ENCODE results near the gene NOP14.
"Not testable (repeated sequence)": the region's sequence is repeated elsewhere in the genome, so short reads cannot be mapped to it uniquely, and the experiment has no call there.

NOP14 gene

DNA sequence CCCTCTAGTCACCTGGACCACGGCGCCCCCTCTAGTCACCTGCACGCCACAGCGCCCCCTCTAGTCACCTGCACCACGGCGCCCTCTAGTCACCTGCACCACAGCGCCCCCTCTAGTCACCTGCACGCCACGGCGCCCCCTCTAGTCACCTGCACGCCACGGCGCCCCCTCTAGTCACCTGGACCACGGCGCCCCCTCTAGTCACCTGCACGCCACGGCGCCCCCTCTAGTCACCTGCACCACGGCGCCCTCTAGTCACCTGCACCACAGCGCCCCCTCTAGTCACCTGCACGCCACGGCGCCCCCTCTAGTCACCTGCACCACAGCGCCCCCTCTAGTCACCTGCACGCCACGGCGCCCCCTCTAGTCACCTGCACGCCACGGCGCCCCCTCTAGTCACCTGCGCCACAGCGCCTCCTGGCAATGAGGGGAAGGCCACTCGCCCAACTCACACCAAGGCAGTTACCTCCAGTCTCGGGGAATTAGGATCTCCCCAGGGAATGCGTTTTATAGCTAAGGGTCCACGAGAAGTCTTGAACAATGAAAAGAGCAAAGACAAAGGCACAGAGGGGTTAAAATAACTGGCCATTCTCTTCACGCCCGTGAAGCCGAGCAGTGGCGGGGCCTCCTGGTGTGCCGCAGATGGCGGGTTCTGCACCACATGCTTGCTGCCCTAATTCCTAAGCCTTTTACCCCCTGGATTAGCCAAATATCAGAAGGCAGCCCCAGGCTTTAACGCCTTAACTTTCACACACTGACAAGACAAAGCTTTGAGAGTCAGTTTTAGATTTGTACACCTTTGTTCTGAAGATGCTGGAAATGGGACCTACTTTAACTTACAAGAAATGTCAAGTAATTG is 7.8 kb downstream of the NOP14 start:
- H3K4me3 ChIP-seq (ENCODE audit: low read depth in 1 of 2, low read length in 2 of 2); H3K27ac ChIP-seq (ENCODE audit: low read length); ATAC-seq (ENCODE audit: insufficient read depth, low read depth); DNase-seq; H3K9ac ChIP-seq (ENCODE audit: low read depth, low read length); H2AFZ ChIP-seq (ENCODE audit: low read depth, low read length); H3K9me3 ChIP-seq (ENCODE audit: insufficient read depth, low read length, severe bottlenecking); H3K27me3 ChIP-seq (ENCODE audit: insufficient read depth, low read length, poor library complexity); H3K4me1 ChIP-seq (ENCODE audit: insufficient read depth, low read length); H3K4me2 ChIP-seq (ENCODE audit: insufficient read depth, low read length): not testable (repeated sequence)
- H3K36me3 ChIP-seq (ENCODE audit: insufficient read depth, low read length) = peaks cover 83% of the 10 kb centered on the region
- H4K20me1 ChIP-seq (ENCODE audit: insufficient read depth, low read length) = peaks cover 64% of the 10 kb centered on the region
- peaks cover 44% of the 10 kb centered on the region for H3K79me2 ChIP-seq (ENCODE audit: insufficient read depth, low read length)
- TF ChIP-seq, protein P1, sequence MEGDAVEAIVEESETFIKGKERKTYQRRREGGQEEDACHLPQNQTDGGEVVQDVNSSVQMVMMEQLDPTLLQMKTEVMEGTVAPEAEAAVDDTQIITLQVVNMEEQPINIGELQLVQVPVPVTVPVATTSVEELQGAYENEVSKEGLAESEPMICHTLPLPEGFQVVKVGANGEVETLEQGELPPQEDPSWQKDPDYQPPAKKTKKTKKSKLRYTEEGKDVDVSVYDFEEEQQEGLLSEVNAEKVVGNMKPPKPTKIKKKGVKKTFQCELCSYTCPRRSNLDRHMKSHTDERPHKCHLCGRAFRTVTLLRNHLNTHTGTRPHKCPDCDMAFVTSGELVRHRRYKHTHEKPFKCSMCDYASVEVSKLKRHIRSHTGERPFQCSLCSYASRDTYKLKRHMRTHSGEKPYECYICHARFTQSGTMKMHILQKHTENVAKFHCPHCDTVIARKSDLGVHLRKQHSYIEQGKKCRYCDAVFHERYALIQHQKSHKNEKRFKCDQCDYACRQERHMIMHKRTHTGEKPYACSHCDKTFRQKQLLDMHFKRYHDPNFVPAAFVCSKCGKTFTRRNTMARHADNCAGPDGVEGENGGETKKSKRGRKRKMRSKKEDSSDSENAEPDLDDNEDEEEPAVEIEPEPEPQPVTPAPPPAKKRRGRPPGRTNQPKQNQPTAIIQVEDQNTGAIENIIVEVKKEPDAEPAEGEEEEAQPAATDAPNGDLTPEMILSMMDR (IDR thresholded peaks at IDR 0.05; ENCODE audit: borderline replicate concordance, extremely low read depth, low read length, poor library complexity, severe bottlenecking) = peak; percentile 46

DNA sequence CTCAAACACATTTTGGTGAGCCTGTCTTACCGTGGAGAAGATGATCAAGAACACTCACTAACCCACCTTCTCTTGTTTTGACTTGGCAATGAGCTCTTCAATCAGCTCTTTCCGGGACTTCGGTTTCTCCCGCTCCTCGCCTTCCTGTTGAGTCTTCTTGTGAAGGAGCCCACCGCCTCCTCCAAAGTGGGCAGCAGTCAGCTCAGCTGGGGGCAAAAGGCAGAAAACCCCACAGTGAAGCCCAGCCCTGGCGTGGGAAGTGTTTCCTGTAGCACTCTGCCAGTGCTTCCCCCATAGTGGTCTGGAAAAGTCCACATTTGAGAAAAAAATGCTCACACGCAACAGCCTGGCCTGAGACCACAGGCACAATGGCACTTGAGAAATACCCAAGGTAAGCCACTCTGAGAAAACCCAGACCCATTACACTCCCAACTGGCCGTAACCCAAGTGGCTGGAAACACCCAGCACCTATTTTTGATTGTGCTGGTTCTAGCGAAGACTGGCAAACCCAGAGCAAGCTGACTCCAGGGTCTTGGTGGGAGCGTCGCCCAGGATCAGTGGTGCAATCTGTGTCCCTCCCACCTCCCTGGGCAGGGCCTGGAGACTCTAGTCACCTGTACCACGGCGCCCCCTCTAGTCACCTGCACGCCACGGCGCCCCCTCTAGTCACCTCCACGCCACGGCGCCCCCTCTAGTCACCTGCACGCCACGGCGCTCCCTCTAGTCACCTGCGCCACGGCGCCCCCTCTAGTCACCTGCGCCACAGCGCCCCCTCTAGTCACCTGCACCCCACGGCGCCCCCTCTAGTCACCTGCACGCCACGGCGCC is 8.6 kb downstream of the NOP14 start:
- H4K20me1 ChIP-seq (ENCODE audit: insufficient read depth, low read length) = peaks cover 66% of the 10 kb centered on the region
- TF ChIP-seq, protein P1 (IDR thresholded peaks at IDR 0.05; ENCODE audit: borderline replicate concordance, extremely low read depth, low read length, poor library complexity, severe bottlenecking) = peak; percentile 47
- no peak for TF ChIP-seq EZH2 (IDR thresholded peaks at IDR 0.05; ENCODE audit: borderline replicate concordance, low read depth, low read length, severe bottlenecking)
- peak; percentile 57 for ATAC-seq (ENCODE audit: insufficient read depth, low read depth)

DNA sequence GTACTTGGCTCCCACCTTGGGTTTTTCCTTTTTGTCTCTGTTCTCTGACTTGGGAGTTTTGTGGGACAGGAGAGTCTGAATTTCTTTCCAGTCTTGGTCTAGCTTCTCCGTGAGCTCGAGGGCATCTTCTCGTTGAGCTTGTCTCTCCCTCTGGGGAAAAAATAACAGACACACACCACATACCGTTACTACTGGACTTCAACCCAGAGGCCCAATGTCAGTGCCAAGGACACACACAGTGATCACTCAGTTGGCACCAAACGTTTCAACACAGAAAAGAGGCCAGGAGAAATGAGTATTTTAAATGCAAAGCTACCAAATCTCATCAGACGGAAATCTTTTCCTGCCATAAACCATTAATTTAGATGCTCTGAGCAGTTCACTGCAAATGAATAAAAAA is 9.7 kb downstream of the NOP14 start:
- no peak overlapping the region for H3K27ac ChIP-seq (ENCODE audit: low read length)
- no peak for DNase-seq
- no peak overlapping the region for H3K4me3 ChIP-seq (ENCODE audit: low read depth in 1 of 2, low read length in 2 of 2)
- peaks cover 36% of the 10 kb centered on the region for H3K79me2 ChIP-seq (ENCODE audit: insufficient read depth, low read length)
- H2AFZ ChIP-seq (ENCODE audit: low read depth, low read length) = no peak overlapping the region
- no peaks in the 10 kb centered on the region for H3K27me3 ChIP-seq (ENCODE audit: insufficient read depth, low read length, poor library complexity)
- peaks cover 94% of the 10 kb centered on the region for H3K36me3 ChIP-seq (ENCODE audit: insufficient read depth, low read length)
- no peak overlapping the region for H3K4me2 ChIP-seq (ENCODE audit: insufficient read depth, low read length)
- TF ChIP-seq EZH2 (IDR thresholded peaks at IDR 0.05; ENCODE audit: borderline replicate concordance, low read depth, low read length, severe bottlenecking) = no peak
- TF ChIP-seq, protein P1 (IDR thresholded peaks at IDR 0.05; ENCODE audit: borderline replicate concordance, extremely low read depth, low read length, poor library complexity, severe bottlenecking) = no peak
- no peak overlapping the region for H3K9ac ChIP-seq (ENCODE audit: low read depth, low read length)
- no peaks in the 10 kb centered on the region for H3K4me1 ChIP-seq (ENCODE audit: insufficient read depth, low read length)
- no peaks in the 10 kb centered on the region for H3K9me3 ChIP-seq (ENCODE audit: insufficient read depth, low read length, severe bottlenecking)
- peaks cover 63% of the 10 kb centered on the region for H4K20me1 ChIP-seq (ENCODE audit: insufficient read depth, low read length)
- ATAC-seq (ENCODE audit: insufficient read depth, low read depth) = no peak

More for the DNA sequence above, 8.6 kb downstream of the NOP14 start:
- Histone ChIP-seq H3K4me3 (ENCODE audit: low read depth in 1 of 2, low read length in 2 of 2) (no peak overlapping the region), H3K27ac (ENCODE audit: low read length) (no peak overlapping the region), H3K4me1 (ENCODE audit: insufficient read depth, low read length) (no peaks in the 10 kb centered on the region), H3K9ac (ENCODE audit: low read depth, low read length) (no peak overlapping the region), H2AFZ (ENCODE audit: low read depth, low read length) (no peak overlapping the region), H3K36me3 (ENCODE audit: insufficient read depth, low read length) (peaks cover 89% of the 10 kb centered on the region), H3K4me2 (ENCODE audit: insufficient read depth, low read length) (no peak overlapping the region), H3K79me2 (ENCODE audit: insufficient read depth, low read length) (peaks cover 41% of the 10 kb centered on the region), H3K9me3 (ENCODE audit: insufficient read depth, low read length, severe bottlenecking) (no peaks in the 10 kb centered on the region), H3K27me3 (ENCODE audit: insufficient read depth, low read length, poor library complexity) (no peaks in the 10 kb centered on the region)
- no peak for DNase-seq
